IMR-90 (cell line): Measurements from ENCODE around the gene GRIN2A. TPM values are rescaled to one million over a fixed set of nuclear protein-coding genes. Genes with fewer than 3 reads are reported as not detected.

Source experiments
- ATAC-seq: fragments of 200-7000 bp; cut with Tn5 transposase; 2 replicates; pipeline ENCODE4 v1.9.1; 2020; ENCODE audit warnings: low read depth, mild to moderate bottlenecking, moderate library complexity
- BruUV-seq: library from RNA; stranded (reverse); fragments of 400-500 nt; replicated peaks from 2 replicates; lab custom pipeline; 2021; lab: Mats Ljungman, UMichigan
- CTCF ChIA-PET: fragments of 300-600 bp; formaldehyde crosslinking; extraction: SDS; loops from one replicate; lab custom pipeline; 2021; ENCODE audit warnings: antibody characterized with exemption; lab: Yijun Ruan, JAX
- POLR2A ChIA-PET: fragments of 300-600 bp; sonication (Branson Sonifier 250); formaldehyde crosslinking; loops from one replicate; lab custom pipeline; 2022; ENCODE audit warnings: antibody characterized with exemption; ENCODE audit not compliant: unreplicated experiment; lab: Charles Lee
- DNase-seq: peaks from one replicate; pipeline ENCODE4 v3.0.0; 2013
- H2AFZ ChIP-seq: replicated peaks from 2 replicates; pipeline ENCODE3; 2013; ENCODE audit warnings: low read length, mild to moderate bottlenecking; ENCODE audit not compliant: poor library complexity
- H2AK5ac ChIP-seq: 2 replicates; pipeline ENCODE4 v1.6.1; 2013; ENCODE audit warnings: low read depth, low read length, inconsistent platforms
- H2AK9ac ChIP-seq: replicated peaks from 2 replicates; pipeline ENCODE3; 2013; ENCODE audit warnings: mild to moderate bottlenecking, low read depth, low read length, moderate library complexity; ENCODE audit not compliant: poor library complexity
- H2BK120ac ChIP-seq: 2 replicates; pipeline ENCODE4 v1.6.1; 2013; ENCODE audit warnings: low read depth, low read length, inconsistent platforms
- H2BK15ac ChIP-seq: 3 replicates; pipeline ENCODE4 v1.6.1; 2013; ENCODE audit warnings: low read depth, low read length, inconsistent platforms
- H2BK20ac ChIP-seq: 2 replicates; pipeline ENCODE4 v1.6.1; 2013; ENCODE audit warnings: low read depth, mild to moderate bottlenecking, inconsistent platforms, low read length, moderate library complexity
- H2BK5ac ChIP-seq: 2 replicates; pipeline ENCODE4 v1.6.1; 2013; ENCODE audit warnings: mild to moderate bottlenecking, low read depth, low read length, inconsistent platforms; ENCODE audit not compliant: poor library complexity, severe bottlenecking
- H3K14ac ChIP-seq: replicated peaks from 2 replicates; pipeline ENCODE4 v1.6.1; 2013; ENCODE audit warnings: low read depth, low read length, inconsistent platforms
- H3K18ac ChIP-seq: 2 replicates; pipeline ENCODE4 v1.6.1; 2013; ENCODE audit warnings: low read depth, low read length, control low read depth
- H3K23ac ChIP-seq: 2 replicates; pipeline ENCODE4 v1.6.1; 2013; ENCODE audit warnings: low read depth, low read length, inconsistent platforms
- H3K27ac ChIP-seq: 2 replicates; pipeline ENCODE4 v1.5.1; 2013; ENCODE audit warnings: mild to moderate bottlenecking, control low read depth, low read length; ENCODE audit not compliant: insufficient read depth
- H3K27me3 ChIP-seq: 2 replicates; pipeline ENCODE4 v1.6.1; 2013; ENCODE audit warnings: low read length; ENCODE audit not compliant: control insufficient read depth, insufficient read depth
- H3K36me3 ChIP-seq: 2 replicates; pipeline ENCODE4 v1.6.1; 2013; ENCODE audit warnings: low read length, mixed read lengths; ENCODE audit not compliant: control insufficient read depth, insufficient read depth
- H3K4ac ChIP-seq: 2 replicates; pipeline ENCODE4 v1.6.1; 2013; ENCODE audit warnings: low read depth, low read length, inconsistent platforms
- H3K4me1 ChIP-seq: 2 replicates; pipeline ENCODE4 v1.6.1; 2013; ENCODE audit warnings: low read length, mixed read lengths; ENCODE audit not compliant: control insufficient read depth, insufficient read depth
- H3K4me2 ChIP-seq: 2 replicates; pipeline ENCODE4 v1.6.1; 2013; ENCODE audit warnings: low read depth, mild to moderate bottlenecking, control low read depth, low read length, moderate library complexity
- H3K4me3 ChIP-seq: 2 replicates; pipeline ENCODE4 v1.5.1; 2013; ENCODE audit warnings: low read depth, mild to moderate bottlenecking, control low read depth, low read length, moderate library complexity; ENCODE audit not compliant: insufficient read depth
- H3K56ac ChIP-seq: 2 replicates; pipeline ENCODE4 v1.6.1; 2013; ENCODE audit warnings: low read length, inconsistent platforms; ENCODE audit not compliant: insufficient read depth; ENCODE audit errors: extremely low read depth
- H3K79me1 ChIP-seq, 2 experiments: 2 replicates each; pipeline ENCODE4 v1.6.1; 2013; ENCODE audit warnings: low read length in 2 of 2, inconsistent platforms in 1 of 2, low read depth in 1 of 2
- H3K9ac ChIP-seq: 2 replicates; pipeline ENCODE4 v1.6.1; 2013; ENCODE audit warnings: low read depth, low read length, control low read depth
- H3K9me1 ChIP-seq: 2 replicates; pipeline ENCODE4 v1.6.1; 2013; ENCODE audit warnings: low read length, inconsistent platforms; ENCODE audit not compliant: insufficient read depth
- H3K9me3 ChIP-seq: 2 replicates; pipeline ENCODE4 v1.6.1; 2013; ENCODE audit warnings: low read length; ENCODE audit not compliant: control insufficient read depth, insufficient read depth
- H4K20me1 ChIP-seq: 2 replicates; pipeline ENCODE4 v1.6.1; 2013; ENCODE audit warnings: low read length, inconsistent platforms; ENCODE audit not compliant: insufficient read depth
- H4K5ac ChIP-seq: 2 replicates; pipeline ENCODE4 v1.6.1; 2013; ENCODE audit warnings: mild to moderate bottlenecking, low read depth, low read length, control low read depth
- H4K8ac ChIP-seq, 2 experiments: 2 replicates each; pipeline ENCODE4 v1.6.1; 2013; ENCODE audit warnings: low read depth in 2 of 2, low read length in 2 of 2, control low read depth in 1 of 2, inconsistent platforms in 1 of 2
- H4K91ac ChIP-seq: 2 replicates; pipeline ENCODE4 v1.6.1; 2013; ENCODE audit warnings: low read depth, low read length, inconsistent platforms; ENCODE audit not compliant: insufficient read depth
- BHLHE40 ChIP-seq: fragments of 150-350 bp; IDR thresholded peaks from 2 replicates; pipeline ENCODE4 v1.6.1; 2016; ENCODE audit warnings: mild to moderate bottlenecking, low read depth, low read length
- CEBPB ChIP-seq: IDR thresholded peaks from 2 replicates; pipeline ENCODE4 v1.6.1; 2012; ENCODE audit warnings: low read depth, low read length, improper control_type of control experiment
- CHD1 ChIP-seq: IDR thresholded peaks from 2 replicates; pipeline ENCODE4 v1.6.1; 2012; ENCODE audit warnings: low read depth, low read length, improper control_type of control experiment
- FOS ChIP-seq: fragments of 150-350 bp; IDR thresholded peaks from 2 replicates; pipeline ENCODE4 v1.6.1; 2016; ENCODE audit warnings: low read depth, low read length
- MAFK ChIP-seq: IDR thresholded peaks from 2 replicates; pipeline ENCODE4 v1.6.1; 2012; ENCODE audit warnings: low read depth, low read length, improper control_type of control experiment
- MAZ ChIP-seq: IDR thresholded peaks from 2 replicates; pipeline ENCODE4 v1.6.1; 2012; ENCODE audit warnings: low read depth, mild to moderate bottlenecking, low read length, improper control_type of control experiment, moderate library complexity, borderline replicate concordance
- POLR2A ChIP-seq: IDR thresholded peaks from 2 replicates; pipeline ENCODE4 v1.6.1; 2012; ENCODE audit warnings: mild to moderate bottlenecking, low read depth, low read length
- RAD21 ChIP-seq: IDR thresholded peaks from 2 replicates; pipeline ENCODE4 v1.6.1; 2012; ENCODE audit warnings: low read length, improper control_type of control experiment
- RCOR1 ChIP-seq: IDR thresholded peaks from 2 replicates; pipeline ENCODE4 v1.6.1; 2012; ENCODE audit warnings: mild to moderate bottlenecking, low read length, improper control_type of control experiment; ENCODE audit not compliant: insufficient replicate concordance
- RFX5 ChIP-seq: IDR thresholded peaks from 2 replicates; pipeline ENCODE4 v1.8.0; 2012; ENCODE audit warnings: low read depth, mild to moderate bottlenecking, low read length, moderate library complexity
- SMC3 ChIP-seq: fragments of 150-350 bp; IDR thresholded peaks from 2 replicates; pipeline ENCODE4 v1.6.1; 2016; ENCODE audit warnings: low read depth, mild to moderate bottlenecking, antibody characterized with exemption, low read length, moderate library complexity
- WGBS, 2 experiments: methylation state at CpG; one replicate each; pipeline versions ENCODE4 v1.1.5 to v1.1.7; 2013; ENCODE audit warnings: missing lambda C conversion rate in 2 of 2; ENCODE audit not compliant: insufficient read length in 1 of 2; ENCODE audit errors: extremely low coverage in 2 of 2; 5-methylcytosine and 5-hydroxymethylcytosine counted together
- dilution Hi-C: fragments of 300-500 bp; cut with HindIII; formaldehyde crosslinking; loops from one replicate; pipeline ENCODE4 v1.14.3; 2018; ENCODE audit warnings: low sequenced_read_pairs; ENCODE audit not compliant: unreplicated experiment
- in situ Hi-C: fragments of 300-500 bp; cut with MboI; formaldehyde crosslinking; loops from 3 replicates; pipeline ENCODE4 v1.14.3; 2019; ENCODE audit warnings: low sequenced_read_pairs, inconsistent platforms, mixed read lengths
- intact Hi-C: fragments of 100-400 bp; cut with micrococcal nuclease; formaldehyde crosslinking; loops from 2 replicates; pipeline ENCODE4 v1.10.0; 2022
- polyA plus RNA-seq, 3 experiments: library from polyadenylated mRNA; depleted of rRNA; stranded (reverse); fragments of >200 nt; gene quantifications; 2 replicates each; pipeline ENCODE4 v1.2.3, GENCODE V29; 2012; ENCODE audit warnings: low replicate concordance in 1 of 3
- total RNA-seq: library from RNA; depleted of rRNA; stranded (reverse); fragments of >200 nt; gene quantifications from 2 replicates; pipeline ENCODE4 v1.2.3, GENCODE V29; 2012
- TF ChIP-seq, protein P1 (sequence below): conservative IDR thresholded peaks from 2 replicates; pipeline ENCODE4 v1.5.1; 2012; ENCODE audit warnings: mild to moderate bottlenecking, low read depth, low read length, improper control_type of control experiment
- TF ChIP-seq, protein P2 (sequence below): fragments of 150-350 bp; IDR thresholded peaks from 2 replicates; pipeline ENCODE4 v1.6.1; 2017; ENCODE audit warnings: mild to moderate bottlenecking, antibody characterized with exemption, low read length, low read depth

GRIN2A gene
- total and polyA plus RNA-seq, 2 of the 4 experiments (the other 2 are of a cell fraction), result under 0.01 TPM; not detected in 1

DNA sequence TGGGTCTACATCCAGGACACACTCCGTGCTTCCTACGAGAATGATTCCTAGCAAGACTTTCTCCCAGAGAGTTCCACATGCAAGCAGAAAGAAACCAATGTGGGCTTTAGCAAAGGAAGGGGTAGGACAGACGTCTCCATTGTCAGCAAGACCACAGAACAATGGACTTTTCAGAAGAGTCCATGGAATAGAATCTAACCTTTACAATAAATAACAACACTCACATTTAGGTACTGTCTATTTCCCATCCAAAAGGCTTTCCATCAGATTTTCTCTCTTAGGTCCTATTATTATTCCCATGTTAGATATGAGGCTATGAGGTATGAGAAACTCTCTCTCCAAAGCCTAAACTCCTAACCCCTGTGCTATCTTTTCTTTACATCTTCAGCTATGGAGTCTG, 360.9 kb downstream of the GRIN2A start:
- H3K56ac ChIP-seq, result no peak overlapping the region
- peaks cover 16% of the 10 kb centered on the region for H3K9me3 ChIP-seq
- no peak overlapping the region for H3K27ac ChIP-seq
- H2BK15ac ChIP-seq, result no peak overlapping the region
- no peak overlapping the region for H2BK120ac ChIP-seq
- WGBS, 2 experiments, result no CpG with 5 or more reads among the region's 3 CpGs
- H3K27me3 ChIP-seq, result no peaks in the 10 kb centered on the region
- no peak overlapping the region for H2BK20ac ChIP-seq
- no TSS peak for BruUV-seq
- no peak overlapping the region for H3K23ac ChIP-seq
- DNase-seq (no peak), ATAC-seq (no peak)
- H3K4me2 ChIP-seq, result no peak overlapping the region
- H4K20me1 ChIP-seq, result no peaks in the 10 kb centered on the region
- H2BK5ac ChIP-seq, result no peak overlapping the region
- H3K4me1 ChIP-seq, result no peaks in the 10 kb centered on the region
- H3K9me1 ChIP-seq, result no peaks in the 10 kb centered on the region
- dilution Hi-C loops (no loop called here), in situ Hi-C loops (no loop called here), intact Hi-C loops (no loop called here)
- no peak overlapping the region for H3K14ac ChIP-seq
- no peak overlapping the region for H4K91ac ChIP-seq
- H3K79me1 ChIP-seq, result no peaks in the 10 kb centered on the region
- ChIA-PET POLR2A (no interaction called here), CTCF (no interaction called here)
- H3K9ac ChIP-seq, result no peak overlapping the region
- H4K8ac ChIP-seq, result no peak overlapping the region
- no peak overlapping the region for H4K5ac ChIP-seq
- TF ChIP-seq POLR2A (no peak), CHD1 (no peak), RFX5 (no peak), FOS (no peak), MAFK (no peak), BHLHE40 (no peak), CEBPB (no peak), RAD21 (no peak), SMC3 (no peak), MAZ (no peak), RCOR1 (no peak)
- TF ChIP-seq, protein P1, sequence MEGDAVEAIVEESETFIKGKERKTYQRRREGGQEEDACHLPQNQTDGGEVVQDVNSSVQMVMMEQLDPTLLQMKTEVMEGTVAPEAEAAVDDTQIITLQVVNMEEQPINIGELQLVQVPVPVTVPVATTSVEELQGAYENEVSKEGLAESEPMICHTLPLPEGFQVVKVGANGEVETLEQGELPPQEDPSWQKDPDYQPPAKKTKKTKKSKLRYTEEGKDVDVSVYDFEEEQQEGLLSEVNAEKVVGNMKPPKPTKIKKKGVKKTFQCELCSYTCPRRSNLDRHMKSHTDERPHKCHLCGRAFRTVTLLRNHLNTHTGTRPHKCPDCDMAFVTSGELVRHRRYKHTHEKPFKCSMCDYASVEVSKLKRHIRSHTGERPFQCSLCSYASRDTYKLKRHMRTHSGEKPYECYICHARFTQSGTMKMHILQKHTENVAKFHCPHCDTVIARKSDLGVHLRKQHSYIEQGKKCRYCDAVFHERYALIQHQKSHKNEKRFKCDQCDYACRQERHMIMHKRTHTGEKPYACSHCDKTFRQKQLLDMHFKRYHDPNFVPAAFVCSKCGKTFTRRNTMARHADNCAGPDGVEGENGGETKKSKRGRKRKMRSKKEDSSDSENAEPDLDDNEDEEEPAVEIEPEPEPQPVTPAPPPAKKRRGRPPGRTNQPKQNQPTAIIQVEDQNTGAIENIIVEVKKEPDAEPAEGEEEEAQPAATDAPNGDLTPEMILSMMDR, result no peak
- TF ChIP-seq, protein P2, sequence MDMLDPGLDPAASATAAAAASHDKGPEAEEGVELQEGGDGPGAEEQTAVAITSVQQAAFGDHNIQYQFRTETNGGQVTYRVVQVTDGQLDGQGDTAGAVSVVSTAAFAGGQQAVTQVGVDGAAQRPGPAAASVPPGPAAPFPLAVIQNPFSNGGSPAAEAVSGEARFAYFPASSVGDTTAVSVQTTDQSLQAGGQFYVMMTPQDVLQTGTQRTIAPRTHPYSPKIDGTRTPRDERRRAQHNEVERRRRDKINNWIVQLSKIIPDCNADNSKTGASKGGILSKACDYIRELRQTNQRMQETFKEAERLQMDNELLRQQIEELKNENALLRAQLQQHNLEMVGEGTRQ, result no peak
- H3K36me3 ChIP-seq, result no peaks in the 10 kb centered on the region
- H3K4me3 ChIP-seq, result no peak overlapping the region
- H2AFZ ChIP-seq, result no peak overlapping the region
- no peak overlapping the region for H3K18ac ChIP-seq
- H2AK5ac ChIP-seq, result no peak overlapping the region
- no peak overlapping the region for H2AK9ac ChIP-seq
- H3K4ac ChIP-seq, result no peak overlapping the region
